Measurements from ENCODE around the gene MCTP1.

DNA sequence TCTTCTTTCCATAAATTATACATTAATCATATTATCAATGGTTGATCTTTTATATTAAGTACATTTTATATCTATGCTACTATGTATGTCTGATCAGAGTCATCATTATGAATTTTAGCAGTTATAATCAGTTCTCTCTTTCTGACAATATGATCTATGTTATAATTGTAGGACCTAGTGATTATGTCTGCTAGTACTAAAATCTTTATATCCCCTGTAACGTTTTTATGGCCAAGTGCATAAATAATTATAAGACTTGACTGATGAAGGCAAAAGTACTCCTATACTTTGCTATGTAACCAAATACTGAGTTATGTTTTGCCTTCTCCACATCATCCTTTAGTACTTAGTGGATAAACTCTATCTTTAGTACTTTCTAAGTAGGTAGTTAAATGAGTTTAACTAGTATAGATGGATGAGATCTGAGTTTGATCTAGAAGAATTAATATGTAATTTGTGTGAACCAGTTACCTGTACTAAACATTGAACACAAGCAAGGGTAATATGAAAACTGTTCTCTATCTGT is 591.0 kb downstream of the MCTP1 start:
- TF ChIP-seq, protein P1, sequence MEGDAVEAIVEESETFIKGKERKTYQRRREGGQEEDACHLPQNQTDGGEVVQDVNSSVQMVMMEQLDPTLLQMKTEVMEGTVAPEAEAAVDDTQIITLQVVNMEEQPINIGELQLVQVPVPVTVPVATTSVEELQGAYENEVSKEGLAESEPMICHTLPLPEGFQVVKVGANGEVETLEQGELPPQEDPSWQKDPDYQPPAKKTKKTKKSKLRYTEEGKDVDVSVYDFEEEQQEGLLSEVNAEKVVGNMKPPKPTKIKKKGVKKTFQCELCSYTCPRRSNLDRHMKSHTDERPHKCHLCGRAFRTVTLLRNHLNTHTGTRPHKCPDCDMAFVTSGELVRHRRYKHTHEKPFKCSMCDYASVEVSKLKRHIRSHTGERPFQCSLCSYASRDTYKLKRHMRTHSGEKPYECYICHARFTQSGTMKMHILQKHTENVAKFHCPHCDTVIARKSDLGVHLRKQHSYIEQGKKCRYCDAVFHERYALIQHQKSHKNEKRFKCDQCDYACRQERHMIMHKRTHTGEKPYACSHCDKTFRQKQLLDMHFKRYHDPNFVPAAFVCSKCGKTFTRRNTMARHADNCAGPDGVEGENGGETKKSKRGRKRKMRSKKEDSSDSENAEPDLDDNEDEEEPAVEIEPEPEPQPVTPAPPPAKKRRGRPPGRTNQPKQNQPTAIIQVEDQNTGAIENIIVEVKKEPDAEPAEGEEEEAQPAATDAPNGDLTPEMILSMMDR (conservative IDR thresholded peaks at IDR 0.05 in 1 of 2, IDR thresholded peaks at IDR 0.05 in 1 of 2; ENCODE audit: extremely low read depth in 1 of 2, insufficient read depth in 1 of 2, low read depth in 1 of 2, low read length in 2 of 2): no peak
- TF ChIP-seq EZH2 (IDR thresholded peaks at IDR 0.05; ENCODE audit: borderline replicate concordance, low read length): no peak

All from mammary epithelial cell (primary cell).